GM23248 (cell line): ENCODE data around the gene MACROD2.

Experiments
- EZH2 ChIP-seq: fragments of 200-600 bp; sonication (generic); IDR thresholded peaks from 2 replicates; pipeline ENCODE4 v1.6.1; 2018; ENCODE audit warnings: antibody characterized with exemption, mild to moderate bottlenecking; ENCODE audit not compliant: insufficient read depth, poor library complexity, severe bottlenecking
- EZH2phosphoT487 ChIP-seq: fragments of 200-600 bp; sonication (generic); IDR thresholded peaks from 2 replicates; pipeline ENCODE4 v1.6.1; 2018; ENCODE audit warnings: antibody characterized with exemption, moderate library complexity, mild to moderate bottlenecking, low read depth; ENCODE audit not compliant: insufficient read depth

DNA sequence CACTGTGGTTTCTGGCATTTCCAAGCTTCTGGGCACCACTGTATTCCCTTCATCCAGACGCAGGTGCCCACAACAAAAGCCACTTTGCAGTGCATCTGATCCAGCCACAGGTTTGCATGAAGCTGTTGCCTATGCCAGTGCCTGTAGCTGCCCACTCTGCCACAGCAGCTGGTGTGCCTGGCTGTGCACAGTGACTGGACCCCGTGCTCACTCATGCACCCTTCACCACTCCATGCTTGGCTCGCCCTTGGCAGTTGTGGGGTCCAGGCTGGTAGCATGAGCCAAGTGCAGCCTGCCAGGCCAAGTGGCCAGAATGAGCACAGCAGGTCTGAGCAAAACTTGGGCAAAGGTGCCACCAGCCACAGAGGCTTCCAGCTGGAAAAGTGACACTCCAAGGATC, 47.6 kb upstream of the MACROD2 start:
- TF ChIP-seq EZH2phosphoT487: no peak
- TF ChIP-seq EZH2: no peak
